ENCODE results near the gene MACROH2A1. TPM values are rescaled to one million over a fixed set of nuclear protein-coding genes. Genes with fewer than 3 reads are reported as not detected.
A peak's percentile ranks its signal among the peaks of the same experiment; 100 is the strongest.

The MACROH2A1 gene
- polyA plus RNA-seq, 6 donors from 2014 or later: 85.2 to 170 (median 120) TPM

- H3K4me1 Mint-ChIP-seq: no peaks in the 10 kb centered on the region
- DNase-seq (no peak), ATAC-seq (ENCODE audit: low read depth in 2 of 2) (no peak)
- H3K9me3 Mint-ChIP-seq: no peaks in the 10 kb centered on the region
- peaks cover 11 to 31% (median 29%) of the 10 kb centered on the region in 3 donors for H3K27me3 Mint-ChIP-seq
- peak overlapping the region in 1 of 6 donors; percentile 8 for H3K27ac Mint-ChIP-seq
- no peak overlapping the region for H3K4me3 Mint-ChIP-seq
- H3K36me3 Mint-ChIP-seq: no peaks in the 10 kb centered on the region
Observed at GRCh38 chr5:135310328-135310989, 88.6 kb downstream of the MACROH2A1 start.

- no peaks in the 10 kb centered on the region for H3K4me1 Mint-ChIP-seq
- H3K36me3 Mint-ChIP-seq: no peaks in the 10 kb centered on the region
- ATAC-seq (ENCODE audit: low read depth in 2 of 2) (no peak), DNase-seq (no peak)
- H3K9me3 Mint-ChIP-seq: no peaks in the 10 kb centered on the region
- H3K4me3 Mint-ChIP-seq: no peak overlapping the region
- H3K27me3 Mint-ChIP-seq: peaks cover 13 to 38% (median 36%) of the 10 kb centered on the region in 3 donors
- H3K27ac Mint-ChIP-seq: peak overlapping the region in 2 of 6 donors; percentile 44 to 67
Observed at GRCh38 chr5:135309391-135310327, 89.4 kb downstream of the MACROH2A1 start.

- DNase-seq: no peak
- Mint-ChIP-seq H3K4me3 (no peak overlapping the region), H3K36me3 (no peaks in the 10 kb centered on the region), H3K9me3 (no peaks in the 10 kb centered on the region), H3K27ac (no peak overlapping the region), H3K4me1 (no peaks in the 10 kb centered on the region), H3K27me3 (peaks cover 13 to 44% (median 42%) of the 10 kb centered on the region in 3 donors)
- no peak for ATAC-seq (ENCODE audit: low read depth in 2 of 2)
Observed at GRCh38 chr5:135308752-135309151, 90.3 kb downstream of the MACROH2A1 start.

GRCh38 chr5:135308245-135308644, 90.8 kb downstream of the MACROH2A1 start:
- no peak overlapping the region for H3K27ac Mint-ChIP-seq
- H3K4me1 Mint-ChIP-seq: no peaks in the 10 kb centered on the region
- no peaks in the 10 kb centered on the region for H3K36me3 Mint-ChIP-seq
- H3K9me3 Mint-ChIP-seq: no peaks in the 10 kb centered on the region
- peaks cover 13 to 44% (median 42%) of the 10 kb centered on the region in 3 donors for H3K27me3 Mint-ChIP-seq
- no peak for ATAC-seq (ENCODE audit: low read depth in 2 of 2)
- no peak for DNase-seq
- H3K4me3 Mint-ChIP-seq: no peak overlapping the region

- Mint-ChIP-seq H3K4me1 (no peaks in the 10 kb centered on the region), H3K9me3 (no peaks in the 10 kb centered on the region), H3K27me3 (peaks cover 13 to 46% (median 44%) of the 10 kb centered on the region in 3 donors), H3K36me3 (no peaks in the 10 kb centered on the region), H3K4me3 (no peak overlapping the region), H3K27ac (no peak overlapping the region)
- ATAC-seq (ENCODE audit: low read depth in 2 of 2): no peak
- DNase-seq: no peak
Observed at GRCh38 chr5:135307143-135307903, 91.7 kb downstream of the MACROH2A1 start.

- H3K27me3 Mint-ChIP-seq: peaks cover 16 to 48% (median 44%) of the 10 kb centered on the region in 3 donors
- no peaks in the 10 kb centered on the region for H3K4me1 Mint-ChIP-seq
- H3K36me3 Mint-ChIP-seq: no peaks in the 10 kb centered on the region
- no peak overlapping the region for H3K4me3 Mint-ChIP-seq
- H3K27ac Mint-ChIP-seq: no peak overlapping the region
- H3K9me3 Mint-ChIP-seq: peaks cover 0 to 2% (median 0%) of the 10 kb centered on the region in 7 donors
- DNase-seq (no peak), ATAC-seq (ENCODE audit: low read depth in 2 of 2) (no peak)
Observed at GRCh38 chr5:135306557-135306956, 92.5 kb downstream of the MACROH2A1 start.

- DNase-seq (no peak), ATAC-seq (ENCODE audit: low read depth in 2 of 2) (no peak)
- Mint-ChIP-seq H3K4me1 (no peaks in the 10 kb centered on the region), H3K36me3 (no peaks in the 10 kb centered on the region), H3K9me3 (peaks cover 0 to 14% (median 0%) of the 10 kb centered on the region in 7 donors), H3K27ac (no peak overlapping the region), H3K4me3 (no peak overlapping the region), H3K27me3 (peaks cover 21 to 48% (median 41%) of the 10 kb centered on the region in 3 donors)
Observed at GRCh38 chr5:135304352-135305221, 94.4 kb downstream of the MACROH2A1 start.

GRCh38 chr5:135303582-135304173, 95.4 kb downstream of the MACROH2A1 start:
- H3K27ac Mint-ChIP-seq: no peak overlapping the region
- no peak for ATAC-seq (ENCODE audit: low read depth in 2 of 2)
- H3K36me3 Mint-ChIP-seq: no peaks in the 10 kb centered on the region
- no peak for DNase-seq
- H3K4me1 Mint-ChIP-seq: no peaks in the 10 kb centered on the region
- H3K9me3 Mint-ChIP-seq: peaks cover 0 to 14% (median 0%) of the 10 kb centered on the region in 7 donors
- peaks cover 21 to 39% (median 32%) of the 10 kb centered on the region in 3 donors for H3K27me3 Mint-ChIP-seq
- H3K4me3 Mint-ChIP-seq: no peak overlapping the region

GRCh38 chr5:135296900-135297816, 101.9 kb downstream of the MACROH2A1 start:
- Mint-ChIP-seq H3K36me3 (no peaks in the 10 kb centered on the region), H3K27ac (no peak overlapping the region), H3K4me3 (peak overlapping the region in 1 of 8 donors; percentile 77), H3K4me1 (no peaks in the 10 kb centered on the region), H3K27me3 (peaks cover 20 to 23% (median 20%) of the 10 kb centered on the region in 3 donors), H3K9me3 (peaks cover 0 to 16% (median 0%) of the 10 kb centered on the region in 7 donors)
- ATAC-seq (ENCODE audit: low read depth in 2 of 2) (no peak), DNase-seq (no peak)

- Mint-ChIP-seq H3K4me1 (no peaks in the 10 kb centered on the region), H3K4me3 (no peak overlapping the region), H3K9me3 (peaks cover 0 to 11% (median 0%) of the 10 kb centered on the region in 7 donors), H3K36me3 (no peaks in the 10 kb centered on the region), H3K27me3 (peaks cover 15 to 28% (median 24%) of the 10 kb centered on the region in 3 donors), H3K27ac (no peak overlapping the region)
- ATAC-seq (ENCODE audit: low read depth in 2 of 2): no peak
- no peak for DNase-seq
Observed at GRCh38 chr5:135295852-135296251, 103.2 kb downstream of the MACROH2A1 start.

GRCh38 chr5:135294793-135295192, 104.2 kb downstream of the MACROH2A1 start:
- Mint-ChIP-seq H3K9me3 (peaks cover 0 to 6% (median 0%) of the 10 kb centered on the region in 7 donors), H3K4me1 (no peaks in the 10 kb centered on the region), H3K4me3 (no peak overlapping the region), H3K36me3 (no peaks in the 10 kb centered on the region), H3K27ac (no peak overlapping the region), H3K27me3 (peaks cover 15 to 36% (median 24%) of the 10 kb centered on the region in 3 donors)
- DNase-seq (no peak), ATAC-seq (ENCODE audit: low read depth in 2 of 2) (no peak)

Data from naive B cell (primary cell).